Activated CD4-positive, CD25-positive, alpha-beta regulatory T cell treated with anti-CD3 and anti-CD28 coated beads, Interleukin-2, amount 50 U/mL, for 72 hours (primary cell): Measurements from ENCODE around the gene MTUS2.

ENCODE experiments used
- DNase-seq: peaks from one replicate; pipeline ENCODE4 v3.0.0; 2021

The MTUS2 gene

DNA sequence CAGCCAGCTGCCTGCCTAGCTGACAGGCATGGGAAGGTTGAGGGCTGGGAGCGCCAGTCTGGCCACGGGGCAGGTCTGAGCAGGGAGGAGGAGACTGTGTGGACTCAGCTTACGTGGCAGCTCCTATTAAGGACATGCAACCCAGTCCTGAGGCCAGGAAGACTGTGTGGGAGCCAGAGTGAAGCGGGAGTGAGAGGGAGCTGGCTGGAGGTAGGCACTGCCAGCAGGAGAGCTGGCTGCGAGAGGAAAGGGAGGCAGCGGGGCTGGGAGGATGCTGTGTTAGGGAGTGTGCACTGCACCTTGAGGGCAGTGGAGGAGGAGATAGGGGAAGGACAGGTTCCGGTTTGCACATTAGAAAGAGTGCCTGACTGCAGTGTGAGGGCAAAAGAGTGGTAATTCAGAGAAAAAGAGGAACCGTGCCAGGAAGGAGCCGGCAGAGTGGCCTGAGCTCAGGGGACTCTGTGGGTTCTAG, 676.1 kb downstream of the MTUS2 start:
- peak; percentile 13 for DNase-seq

DNA sequence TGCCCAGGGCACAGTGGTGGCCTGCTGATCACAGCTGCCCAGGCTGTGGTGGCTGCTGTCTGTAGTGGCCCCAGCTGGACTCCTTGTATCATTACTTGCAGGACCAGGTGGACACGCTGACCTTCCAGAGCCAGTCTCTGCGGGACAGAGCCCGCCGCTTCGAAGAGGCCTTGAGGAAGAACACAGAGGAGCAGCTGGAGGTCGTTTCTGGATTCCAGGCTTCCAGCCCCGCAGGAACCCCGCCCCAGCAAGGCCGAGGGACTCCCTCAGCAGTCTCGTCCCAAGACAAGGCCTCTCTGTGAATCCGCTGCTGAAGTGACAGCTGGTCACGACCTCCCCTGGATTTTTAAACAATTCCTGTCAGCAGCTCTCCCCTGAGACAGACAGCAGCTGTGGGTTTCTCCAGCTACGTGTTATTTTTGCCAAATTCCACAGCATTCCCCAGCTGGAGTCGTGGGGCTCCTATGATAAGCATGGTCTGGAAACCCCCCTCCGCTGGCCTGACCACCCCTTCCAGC, 677.1 kb downstream of the MTUS2 start:
- no peak for DNase-seq

DNA sequence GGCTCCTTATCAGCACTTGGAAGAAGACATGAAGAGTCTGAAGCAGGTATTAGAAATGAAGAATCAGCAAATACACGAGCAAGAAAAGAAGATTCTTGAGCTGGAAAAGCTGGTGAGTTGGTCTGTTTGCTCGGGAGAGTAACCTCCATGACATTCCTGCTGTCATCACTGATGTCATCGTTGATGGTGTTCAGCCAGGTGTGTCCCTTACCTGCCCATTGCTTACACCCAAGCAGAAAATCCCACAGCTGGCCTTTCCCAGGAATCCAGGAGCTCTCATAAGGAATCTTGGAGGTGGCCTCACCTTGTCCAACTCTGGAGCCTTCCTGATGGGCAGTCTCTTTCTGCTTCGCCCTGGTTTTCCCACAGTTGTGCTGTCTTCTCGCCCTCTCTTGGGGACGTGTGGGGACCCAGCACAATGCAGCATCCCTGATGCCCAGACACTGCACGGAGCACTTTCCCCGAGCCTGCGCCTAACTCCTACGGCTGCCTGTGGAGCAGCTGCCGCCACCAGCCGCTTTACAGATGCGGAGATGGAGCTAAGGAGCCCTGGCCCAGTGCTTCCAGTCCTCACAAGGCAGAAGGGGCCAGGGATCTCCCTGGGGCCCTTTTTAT, 678.4 kb downstream of the MTUS2 start:
- DNase-seq: peak; percentile 7

DNA sequence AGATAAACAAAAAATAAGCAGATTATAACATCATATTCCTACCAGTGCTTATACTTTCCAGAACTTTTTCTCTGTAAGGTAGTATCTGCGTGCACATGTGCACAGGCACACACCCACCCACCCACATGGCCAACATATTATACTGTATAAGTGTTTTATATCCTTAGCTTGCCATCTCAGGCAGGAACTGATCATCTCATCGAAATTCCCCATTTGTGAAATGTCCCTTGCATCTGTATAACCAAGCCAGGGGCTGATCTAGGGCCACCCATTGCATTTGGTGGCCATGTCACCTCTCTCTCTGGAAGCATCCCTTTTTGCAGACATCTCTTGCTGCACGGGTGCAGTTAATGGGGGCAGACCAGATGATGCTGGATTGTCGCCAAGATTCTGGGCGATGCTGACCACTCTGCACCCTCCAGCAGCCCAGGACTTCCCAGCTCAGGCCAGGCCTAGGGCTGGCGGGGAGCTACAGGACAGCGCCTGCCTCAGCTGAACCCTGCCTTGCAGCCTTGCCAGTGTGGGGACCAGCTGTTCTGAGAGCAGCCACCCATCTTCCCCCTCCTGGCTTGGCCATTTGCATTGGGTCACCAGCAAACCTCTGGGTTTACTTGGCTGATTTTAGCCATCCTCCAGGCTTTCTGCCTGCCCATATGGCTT, 679.5 kb downstream of the MTUS2 start:
- DNase-seq: no peak

DNA sequence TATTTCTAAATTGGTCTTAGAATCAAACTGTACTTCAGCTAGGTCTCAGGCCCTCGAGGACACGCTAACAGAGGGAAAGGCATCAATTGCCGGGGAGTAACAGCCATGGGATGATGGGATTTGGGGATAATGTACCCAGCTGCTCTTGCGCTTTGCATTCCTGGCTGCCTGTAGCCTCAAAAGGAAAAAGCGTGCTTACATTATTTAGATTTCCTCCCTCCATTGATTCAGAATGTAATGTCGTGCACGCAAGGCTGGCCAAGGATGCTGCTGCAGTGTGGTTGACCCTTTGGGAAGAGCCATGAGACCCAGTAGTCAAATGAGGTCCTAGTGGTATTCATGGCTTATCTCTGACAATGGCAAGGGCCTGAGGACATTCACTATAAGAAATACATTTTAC, 680.2 kb downstream of the MTUS2 start:
- no peak for DNase-seq

DNA sequence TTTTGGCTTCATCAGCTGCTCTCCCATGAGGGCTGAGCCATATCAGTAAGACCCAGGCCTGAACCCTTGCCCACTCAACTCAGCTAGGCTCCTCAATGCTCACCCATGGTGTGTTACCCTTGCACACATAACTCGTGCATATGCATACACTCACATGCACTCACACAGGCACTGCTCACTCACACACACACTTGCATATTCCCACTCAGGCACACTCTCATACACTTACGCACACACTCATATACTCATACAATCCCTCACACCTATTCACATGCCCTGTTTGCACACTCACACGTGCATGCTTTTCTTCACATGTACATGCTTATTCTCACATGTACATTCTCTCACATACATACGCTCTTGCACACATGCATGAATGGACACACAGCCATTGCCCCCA, 681.5 kb downstream of the MTUS2 start:
- DNase-seq: no peak

DNA sequence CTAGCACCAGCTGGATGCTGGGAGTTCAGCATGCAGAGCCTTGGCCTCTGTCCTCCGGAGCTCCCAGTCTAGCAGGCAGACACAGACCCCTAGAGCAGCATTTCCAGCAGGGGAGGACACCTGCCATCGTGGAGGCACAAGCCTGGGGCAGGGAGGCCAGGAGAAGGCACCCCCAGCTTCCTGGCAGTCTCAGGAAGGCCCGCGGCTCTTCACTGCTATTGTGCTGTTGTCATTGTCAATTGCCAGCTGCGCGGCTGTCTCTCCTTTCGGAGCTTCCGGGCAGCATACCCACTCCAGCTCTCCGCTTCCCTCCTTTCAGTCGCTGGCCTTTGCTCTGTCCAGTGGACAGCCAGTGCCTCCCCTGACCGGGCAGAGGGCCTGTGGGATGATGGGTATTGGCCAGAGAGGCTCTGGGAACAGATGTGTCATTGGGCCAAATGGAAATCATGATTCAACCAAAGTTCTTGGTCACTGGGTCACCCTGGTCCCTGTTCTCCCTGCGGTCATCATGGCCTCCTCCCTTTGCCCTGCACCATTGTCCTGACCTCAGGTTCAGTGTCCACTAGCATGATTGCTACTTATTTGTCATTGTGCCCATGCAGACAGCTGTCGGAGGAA, 682.4 kb downstream of the MTUS2 start:
- DNase-seq: no peak

DNA sequence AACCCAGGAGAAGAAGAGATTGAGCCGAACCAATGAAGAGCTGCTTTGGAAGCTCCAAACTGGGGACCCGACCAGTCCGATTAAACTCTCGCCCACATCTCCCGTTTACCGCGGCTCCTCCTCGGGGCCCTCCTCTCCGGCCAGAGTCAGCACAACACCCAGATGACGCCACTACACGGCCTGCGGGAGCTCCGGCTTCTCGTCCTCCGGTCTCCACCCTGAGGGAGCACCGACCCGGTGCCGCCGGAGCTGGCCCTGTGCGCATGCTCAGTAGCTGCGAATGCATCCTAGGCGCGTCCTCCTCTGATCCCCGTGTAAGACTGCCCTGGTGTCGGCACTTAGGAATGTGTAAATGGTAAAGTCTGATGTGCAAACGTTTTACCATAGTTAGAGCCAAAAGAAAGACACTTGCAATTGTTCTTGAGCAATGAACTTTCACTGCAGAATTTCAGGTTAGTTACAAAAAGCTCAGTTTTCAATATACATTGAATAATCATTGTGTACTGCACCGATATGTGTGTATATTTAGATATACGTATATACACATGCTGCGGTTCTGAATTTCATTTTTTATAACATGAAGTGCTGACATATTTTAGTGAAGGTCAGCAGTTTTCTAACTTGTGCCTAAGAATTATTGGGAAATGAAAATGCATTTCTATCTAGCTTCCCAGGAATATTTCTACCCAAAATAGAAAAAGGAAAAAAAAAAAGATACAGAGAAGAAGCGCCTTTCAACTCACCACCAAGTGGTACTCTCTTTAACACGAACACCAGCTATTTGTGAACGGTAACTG, 683.1 kb downstream of the MTUS2 start:
- DNase-seq: no peak

DNA sequence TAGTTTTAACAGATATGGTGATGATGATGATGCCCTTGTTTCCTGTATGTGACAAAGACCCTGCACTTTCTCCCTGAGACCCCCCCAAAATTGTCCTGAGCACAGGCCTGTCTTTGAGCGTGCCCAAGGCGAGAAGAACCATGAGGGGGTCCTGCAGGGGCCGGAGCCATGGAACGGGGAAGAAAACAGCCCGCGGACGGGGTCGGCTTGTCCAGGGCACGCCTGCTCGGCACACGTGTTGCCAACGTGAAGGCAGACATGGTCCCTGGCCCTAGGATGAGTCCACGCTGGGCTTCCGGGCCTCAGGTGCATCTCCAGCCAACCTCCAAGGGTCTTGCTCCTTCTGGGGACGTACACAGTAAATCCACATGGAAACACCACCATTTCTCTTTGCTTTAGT, 684.6 kb downstream of the MTUS2 start:
- DNase-seq: no peak

DNA sequence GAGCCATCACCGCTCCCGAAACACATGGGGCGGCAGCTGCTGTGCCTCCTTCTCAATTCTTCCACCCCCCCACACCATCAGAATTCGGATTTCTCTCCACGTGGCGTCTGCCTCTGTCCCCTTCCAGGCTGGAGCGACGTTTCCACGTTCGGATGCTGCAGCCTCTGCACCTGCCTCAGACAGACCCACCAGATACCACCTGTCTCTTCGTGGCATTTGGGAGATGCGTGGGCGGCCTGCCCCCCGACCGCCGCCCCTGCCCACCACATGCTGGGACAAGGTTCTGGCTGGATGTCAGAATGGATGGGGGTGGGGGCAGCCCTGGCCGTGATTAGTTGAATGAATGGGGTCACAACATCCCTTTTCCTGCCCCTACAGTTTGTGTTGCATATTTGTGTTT, 685.4 kb downstream of the MTUS2 start:
- DNase-seq: no peak

DNA sequence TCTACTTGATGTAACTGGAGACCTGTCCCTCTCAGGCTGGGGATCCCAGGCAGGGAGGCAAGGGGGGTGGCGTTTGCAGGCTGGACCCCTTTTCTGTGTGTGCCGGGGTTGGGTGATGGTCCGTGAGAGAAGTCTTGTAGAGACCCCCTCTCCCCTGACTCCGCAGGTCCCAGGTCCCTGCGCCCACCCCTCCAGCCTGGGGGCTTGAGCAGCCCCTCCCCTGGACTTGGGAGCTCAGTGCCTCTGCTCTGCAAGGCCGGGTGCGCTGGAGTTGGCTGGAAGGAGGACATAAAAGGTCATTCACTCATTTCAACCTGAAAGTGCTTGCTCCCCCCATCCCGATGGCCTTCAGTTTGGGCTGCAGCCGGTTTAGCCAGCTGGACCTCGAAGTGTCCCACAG, 685.8 kb downstream of the MTUS2 start:
- no peak for DNase-seq

DNA sequence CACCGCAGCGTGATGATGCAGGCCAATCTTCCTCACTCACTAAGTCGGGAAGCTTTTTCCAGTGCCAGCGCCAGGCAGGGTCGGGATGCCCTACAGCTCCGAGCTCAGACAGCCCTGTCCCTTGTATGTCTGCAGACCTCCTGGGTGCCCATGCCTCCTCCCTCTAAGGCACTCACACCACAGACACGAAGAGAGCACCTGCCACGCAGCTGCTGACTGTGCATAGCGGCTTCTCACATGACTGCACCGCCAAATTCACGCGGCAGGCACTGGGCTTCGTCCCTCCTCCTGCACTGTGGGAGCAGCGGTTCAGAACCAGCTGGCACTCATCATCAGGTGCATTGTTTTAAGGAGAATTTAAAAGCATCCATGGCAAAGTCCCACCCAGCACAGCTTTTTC, 687.2 kb downstream of the MTUS2 start:
- DNase-seq: no peak

DNA sequence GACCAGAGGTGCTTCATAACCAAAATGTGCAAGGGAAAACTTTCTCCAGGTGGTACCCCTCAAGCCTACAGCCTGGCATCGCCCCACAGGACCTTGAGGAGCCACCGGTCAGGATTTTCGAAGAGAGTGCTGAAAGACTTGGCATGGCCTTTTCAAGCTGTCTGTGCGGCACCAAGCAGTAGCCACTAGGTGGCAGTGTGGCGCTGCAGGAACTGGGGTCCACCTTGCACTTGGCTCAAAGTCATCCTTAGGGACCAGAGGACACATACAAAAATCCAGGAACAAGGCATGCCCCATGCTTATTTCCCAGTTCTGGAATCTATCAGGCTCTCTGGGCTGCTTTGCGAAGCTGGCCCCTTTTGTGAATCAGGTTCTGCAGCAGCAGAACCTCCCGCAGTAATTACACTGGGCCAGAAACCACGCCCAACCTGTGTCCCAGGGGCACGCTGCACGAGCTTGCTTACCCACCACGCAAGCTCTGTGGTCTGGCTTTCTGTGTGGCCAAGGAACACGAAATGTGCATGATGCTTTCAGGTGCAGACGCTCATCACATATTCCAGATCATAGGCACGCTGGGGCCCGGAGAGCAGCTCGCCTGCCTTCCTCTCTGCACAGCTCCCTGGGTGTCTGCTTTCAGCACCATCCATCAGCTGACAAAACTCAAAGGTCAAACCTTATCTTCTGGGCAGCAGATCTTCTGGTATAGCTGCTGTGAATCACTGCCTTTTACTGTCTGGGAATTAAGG, 688.2 kb downstream of the MTUS2 start:
- peak; percentile 77 for DNase-seq

DNA sequence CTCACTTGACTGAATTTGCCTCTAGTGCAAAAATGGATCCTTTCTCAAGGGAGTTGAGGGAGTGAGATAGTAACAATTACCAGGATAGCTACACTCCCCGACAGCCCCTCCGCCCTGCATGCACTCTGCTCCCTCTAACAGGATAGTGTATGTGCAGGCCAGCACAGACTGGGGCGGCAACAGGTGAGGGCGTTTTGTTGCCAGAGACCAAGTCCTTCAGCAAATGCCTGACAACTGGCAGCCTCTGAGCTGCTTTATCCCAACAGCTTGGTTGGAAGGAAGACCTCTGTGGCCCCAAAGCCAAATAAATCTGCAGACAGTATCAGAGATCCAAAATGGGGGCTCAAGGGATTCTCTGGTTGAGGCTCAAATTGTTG, 688.7 kb downstream of the MTUS2 start:
- DNase-seq: no peak

DNA sequence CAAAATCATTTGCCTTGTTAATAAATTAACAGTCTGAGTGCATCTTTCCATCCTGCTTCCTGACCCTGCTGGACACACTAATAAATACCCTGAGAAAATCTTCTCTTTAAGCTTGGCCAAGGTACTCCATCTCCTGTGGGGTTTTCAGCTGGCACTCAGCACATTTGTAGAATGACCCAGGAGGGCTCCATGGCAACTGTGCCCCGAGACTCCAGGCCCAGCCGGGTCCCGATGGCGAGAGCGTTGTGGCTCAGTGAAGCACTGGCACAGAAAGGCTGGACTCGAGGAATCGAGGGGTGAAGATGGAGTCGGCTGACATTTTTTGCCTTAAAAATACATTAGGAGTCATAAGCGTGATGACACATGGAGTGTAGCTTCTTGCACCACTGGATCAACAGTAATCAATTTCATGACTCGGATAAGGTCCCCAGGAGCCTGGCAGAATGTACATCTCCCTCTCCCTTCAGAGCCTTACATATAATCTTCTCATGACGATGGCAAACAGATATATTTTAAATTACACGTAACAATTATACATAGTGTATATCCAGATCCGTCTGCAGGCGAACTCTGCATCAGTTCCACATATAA, 690.0 kb downstream of the MTUS2 start:
- DNase-seq: no peak

DNA sequence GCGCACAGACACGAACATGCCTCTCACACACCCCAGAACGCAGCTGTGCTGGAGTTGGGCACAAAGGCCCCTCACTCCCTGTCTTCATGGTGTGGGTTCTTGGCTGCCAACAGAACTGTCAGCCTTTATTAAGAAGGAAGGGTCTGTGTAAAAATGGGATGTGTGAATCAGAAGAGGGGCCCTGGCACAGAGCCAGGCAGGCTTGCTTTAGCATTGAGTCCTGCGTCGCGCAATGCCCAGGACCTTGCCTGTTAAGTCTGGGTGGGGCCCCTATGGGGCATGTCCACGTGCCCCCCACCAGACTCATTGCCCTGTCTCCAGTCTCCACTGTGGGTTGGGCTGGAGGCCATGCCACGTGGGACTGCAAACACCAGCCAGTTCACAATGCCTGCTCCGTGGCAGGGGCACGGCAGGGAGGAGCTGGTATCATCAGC, 690.5 kb downstream of the MTUS2 start:
- no peak for DNase-seq

DNA sequence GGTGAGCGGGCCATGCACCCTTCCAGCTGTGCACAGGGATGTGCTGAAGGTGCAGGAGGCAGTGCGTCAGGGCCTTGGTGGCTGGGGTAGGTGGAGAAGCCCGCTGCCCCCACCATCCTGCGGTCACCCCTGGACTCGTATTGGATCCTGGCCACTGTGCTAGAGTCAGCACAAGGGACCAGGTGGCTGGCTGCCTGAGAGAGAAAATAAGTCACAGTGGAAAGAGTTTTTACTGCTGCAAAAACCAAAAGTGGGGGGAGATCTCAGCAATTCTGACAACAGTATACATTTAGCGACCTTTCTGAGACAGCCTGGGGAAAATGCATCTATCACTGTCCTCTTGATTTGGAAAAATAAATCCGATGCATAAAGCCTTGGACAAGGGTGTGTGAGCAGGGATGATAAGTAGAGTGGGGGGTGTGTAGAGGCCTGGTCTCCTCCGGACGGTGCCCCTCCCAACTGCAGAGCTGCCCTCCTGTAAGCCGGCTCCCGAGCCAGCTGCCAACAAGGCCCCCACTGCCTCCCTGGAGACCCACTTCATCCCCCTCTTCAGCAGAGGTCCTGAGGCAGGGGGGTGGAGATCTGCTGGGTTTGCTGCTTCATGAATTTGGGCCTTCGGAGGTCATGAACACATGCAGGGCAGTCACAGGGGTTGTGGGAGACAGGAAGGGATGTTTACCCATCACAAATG, 691.1 kb downstream of the MTUS2 start:
- no peak for DNase-seq

DNA sequence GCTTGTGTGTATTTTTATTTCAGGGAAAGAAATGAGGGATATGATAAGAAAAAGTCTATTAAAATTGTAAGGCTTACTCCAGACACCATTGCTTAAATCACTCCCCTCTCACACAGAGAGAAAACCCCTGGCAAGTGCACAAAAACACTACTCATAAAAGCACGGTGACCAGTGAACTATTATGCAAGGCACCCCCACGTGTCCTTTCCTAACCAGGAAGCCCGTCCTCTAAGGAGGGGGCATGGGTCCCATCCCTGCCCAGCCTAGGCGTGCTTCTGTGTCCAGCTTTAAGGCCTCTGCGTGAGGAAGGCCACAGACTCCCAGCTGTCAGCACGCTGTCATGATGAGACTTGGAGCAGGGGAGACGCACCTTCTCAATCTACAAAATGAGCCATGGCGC, 691.8 kb downstream of the MTUS2 start:
- DNase-seq: no peak

DNA sequence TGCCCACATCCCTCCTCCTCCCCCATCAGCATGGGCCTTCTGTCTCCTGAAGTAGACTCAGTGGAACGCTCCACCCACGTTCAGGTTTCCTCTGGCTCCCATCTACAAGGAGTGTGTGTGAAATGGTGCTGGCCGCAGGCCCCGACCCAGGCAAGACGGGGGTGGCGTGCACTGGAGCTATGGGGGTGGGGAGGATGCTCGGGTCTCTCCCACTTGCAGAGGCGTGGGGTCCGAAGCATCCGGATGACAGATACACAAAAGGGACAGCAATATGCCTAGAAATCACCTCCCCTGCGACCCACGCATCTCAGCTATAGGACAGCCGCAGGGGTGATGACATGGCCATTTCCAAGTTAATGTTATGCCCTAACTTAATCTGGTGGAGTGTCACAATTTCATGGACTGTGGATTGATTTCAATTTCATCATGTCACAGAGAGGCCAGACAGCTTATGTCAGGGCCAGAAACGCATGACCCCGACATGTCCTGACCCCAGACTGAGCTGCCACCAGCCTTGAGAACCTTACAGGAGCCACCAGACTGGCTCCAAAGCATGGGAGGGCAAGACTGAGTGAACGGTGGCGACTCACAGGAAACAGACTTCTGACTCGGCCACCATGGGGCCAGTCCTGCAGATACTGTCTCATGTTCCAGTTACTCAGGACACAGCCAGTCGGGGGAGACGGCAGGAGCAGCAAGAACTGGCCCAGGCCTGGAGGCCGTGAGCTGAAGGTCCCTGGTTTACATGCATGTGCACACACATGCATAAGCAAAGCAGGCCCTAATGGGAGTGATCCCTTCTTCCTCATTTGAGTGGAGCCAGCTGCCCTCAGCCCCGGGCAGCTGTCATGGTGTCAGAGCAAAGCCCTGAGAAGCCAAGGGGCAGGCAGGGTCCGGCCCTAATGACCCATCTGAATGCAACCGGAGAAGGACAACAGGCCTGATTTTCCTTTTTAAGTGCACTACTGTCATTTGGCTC, 693.2 kb downstream of the MTUS2 start:
- DNase-seq: no peak

DNA sequence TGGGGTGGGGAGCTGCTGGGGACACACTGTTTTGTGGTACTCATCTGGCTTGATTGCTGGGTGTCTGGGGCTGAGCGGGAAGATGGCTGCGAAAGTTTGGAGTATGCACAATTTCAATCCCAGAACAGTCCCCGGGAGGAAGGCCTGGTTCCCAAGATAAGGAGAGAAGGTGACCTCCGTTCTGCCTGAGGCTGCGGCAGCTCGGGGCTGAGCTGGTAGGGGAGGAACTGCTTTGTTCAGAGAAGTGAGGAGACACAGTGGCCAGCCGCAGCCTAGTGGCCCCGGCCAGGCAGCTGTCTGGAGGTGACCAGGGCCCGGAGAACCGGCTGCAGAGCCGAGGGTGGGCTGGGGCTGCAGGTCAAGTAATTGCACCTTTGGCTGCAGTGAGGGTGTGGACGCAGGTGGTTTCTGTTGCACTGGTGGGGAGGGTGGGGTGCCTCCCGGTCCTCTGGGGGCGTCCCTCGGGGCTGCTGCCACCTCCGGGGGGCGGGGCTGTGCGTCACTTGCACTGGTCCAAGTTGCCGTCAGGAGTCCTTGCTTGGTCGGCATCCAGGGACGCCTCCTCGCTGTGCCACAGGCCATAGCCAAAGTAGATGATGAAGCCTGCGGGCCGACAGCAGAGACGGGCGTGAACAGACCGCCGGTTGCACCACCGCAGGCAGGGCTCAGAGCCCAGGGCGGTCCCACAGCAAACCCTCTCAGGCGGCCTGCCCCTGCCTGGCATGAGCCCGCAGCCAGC, 694.0 kb downstream of the MTUS2 start:
- DNase-seq: no peak
